A673 (cell line): ENCODE results near the gene CDK14.

Experiments
- EZH2 ChIP-seq: fragments of 200-600 bp; sonication (generic); IDR thresholded peaks from 2 replicates; pipeline ENCODE4 v1.6.1; 2017; ENCODE audit warnings: borderline replicate concordance, low read depth, mild to moderate bottlenecking, mixed read lengths, antibody characterized with exemption, low read length; ENCODE audit not compliant: poor library complexity, severe bottlenecking
- TF ChIP-seq, protein P1 (sequence below): fragments of 300-800, 200-600 bp; sonication (generic); conservative IDR thresholded peaks from 2 replicates; pipeline ENCODE4 v1.5.1; 2017; ENCODE audit warnings: low read depth, mild to moderate bottlenecking, antibody characterized with exemption, low read length, moderate library complexity, mixed read lengths

DNA sequence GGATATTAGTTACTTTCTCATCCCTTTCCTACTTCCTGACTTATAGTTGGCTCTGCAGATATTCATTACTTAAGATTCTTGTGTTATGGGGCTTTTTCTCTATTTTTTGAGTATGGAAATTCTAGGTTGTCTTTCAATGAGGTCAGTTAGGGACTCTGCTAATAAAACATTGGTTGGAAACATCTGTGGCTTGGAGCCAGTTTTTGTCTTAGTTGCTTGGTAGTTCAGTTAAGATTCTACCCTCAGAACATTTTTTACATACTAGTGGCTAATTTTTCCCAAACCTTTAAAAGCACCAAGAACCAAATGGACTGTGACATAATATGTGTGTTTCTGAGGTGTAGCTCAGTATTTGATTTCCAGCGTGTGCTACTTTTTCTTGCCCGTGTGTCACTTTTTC, 362.5 kb downstream of the CDK14 start:
- TF ChIP-seq, protein P1, sequence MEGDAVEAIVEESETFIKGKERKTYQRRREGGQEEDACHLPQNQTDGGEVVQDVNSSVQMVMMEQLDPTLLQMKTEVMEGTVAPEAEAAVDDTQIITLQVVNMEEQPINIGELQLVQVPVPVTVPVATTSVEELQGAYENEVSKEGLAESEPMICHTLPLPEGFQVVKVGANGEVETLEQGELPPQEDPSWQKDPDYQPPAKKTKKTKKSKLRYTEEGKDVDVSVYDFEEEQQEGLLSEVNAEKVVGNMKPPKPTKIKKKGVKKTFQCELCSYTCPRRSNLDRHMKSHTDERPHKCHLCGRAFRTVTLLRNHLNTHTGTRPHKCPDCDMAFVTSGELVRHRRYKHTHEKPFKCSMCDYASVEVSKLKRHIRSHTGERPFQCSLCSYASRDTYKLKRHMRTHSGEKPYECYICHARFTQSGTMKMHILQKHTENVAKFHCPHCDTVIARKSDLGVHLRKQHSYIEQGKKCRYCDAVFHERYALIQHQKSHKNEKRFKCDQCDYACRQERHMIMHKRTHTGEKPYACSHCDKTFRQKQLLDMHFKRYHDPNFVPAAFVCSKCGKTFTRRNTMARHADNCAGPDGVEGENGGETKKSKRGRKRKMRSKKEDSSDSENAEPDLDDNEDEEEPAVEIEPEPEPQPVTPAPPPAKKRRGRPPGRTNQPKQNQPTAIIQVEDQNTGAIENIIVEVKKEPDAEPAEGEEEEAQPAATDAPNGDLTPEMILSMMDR: no peak
- no peak for TF ChIP-seq EZH2
